K562 (cell line): ENCODE results near the gene CXCR5. TPM values are rescaled to one million over a fixed set of nuclear protein-coding genes. Genes with fewer than 3 reads are reported as not detected.

Source experiments
- ATAC-seq: fragments of 200-7000 bp; cut with Tn5 transposase; 3 replicates; pipeline ENCODE4 v1.9.1; 2020; ENCODE audit warnings: moderate library complexity
- BruUV-seq: library from RNA; stranded (reverse); fragments of 400-500 nt; replicated peaks from 2 replicates; lab custom pipeline; 2021; lab: Mats Ljungman, UMichigan
- CTCF ChIA-PET: fragments of 300-600 bp; formaldehyde crosslinking; extraction: SDS; loops from one replicate; lab custom pipeline; 2021; ENCODE audit warnings: low intra/inter-chr PET ratio; lab: Yijun Ruan, JAX
- POLR2A ChIA-PET: fragments of 300-600, 350-650 bp; sonication (Branson Sonifier 250); formaldehyde crosslinking; extraction: SDS; loops from one replicate; lab custom pipeline; 2021; ENCODE audit warnings: antibody characterized with exemption, inconsistent platforms; lab: Yijun Ruan, JAX
- DNase-seq, 4 experiments: peaks; one replicate each; pipeline versions ENCODE4 v3.0.0 to v3.0.0-alpha.2; 2011 to 2018; ENCODE audit warnings: low spot score in 3 of 4, mixed read lengths in 3 of 4; ENCODE audit errors: extremely low read depth in 1 of 4
- FAIRE-seq: peaks from 2 replicates; lab custom pipeline; 2011; peaks lifted over from hg19 to GRCh38; lab: Jason Lieb, UNC
- H2AFZ ChIP-seq: 2 replicates; pipeline ENCODE4 v1.6.0; 2011; ENCODE audit warnings: low read depth, low read length, control low read depth, inconsistent platforms
- H3K27ac ChIP-seq: fragments of 200-600 bp; 3 replicates; pipeline ENCODE4 v1.8.0; 2011; ENCODE audit warnings: low read depth, mild to moderate bottlenecking, control low read depth, inconsistent platforms, low read length, moderate library complexity, mixed read lengths; ENCODE audit errors: extremely low read depth
- H3K27me3 ChIP-seq, 2 experiments: fragments of 300-600 bp in 1 of 2; 2 replicates in 1 of 2; 3 replicates in 1 of 2; pipeline versions ENCODE4 v1.6.0 to v1.8.0; 2011; ENCODE audit warnings: inconsistent platforms in 2 of 2, low read length in 2 of 2, mild to moderate bottlenecking in 1 of 2, mixed read lengths in 1 of 2, moderate library complexity in 1 of 2; ENCODE audit not compliant: control insufficient read depth in 2 of 2, insufficient read depth in 2 of 2
- H3K36me3 ChIP-seq: fragments of 300-600 bp; 3 replicates; pipeline ENCODE4 v1.8.0; 2011; ENCODE audit warnings: mild to moderate bottlenecking, low read length, inconsistent platforms; ENCODE audit not compliant: control insufficient read depth, insufficient read depth
- H3K4me1 ChIP-seq, 2 experiments: fragments of 200-600 bp in 1 of 2; replicated peaks in 1 of 2; 2 replicates in 1 of 2; 3 replicates in 1 of 2; pipeline versions ENCODE4 v1.5.1 to v1.8.0; 2011; ENCODE audit warnings: inconsistent platforms in 2 of 2, low read length in 2 of 2, mild to moderate bottlenecking in 1 of 2, mixed read lengths in 1 of 2, moderate library complexity in 1 of 2; ENCODE audit not compliant: control insufficient read depth in 2 of 2, insufficient read depth in 2 of 2
- H3K4me2 ChIP-seq: 2 replicates; pipeline ENCODE4 v1.6.1; 2011; ENCODE audit warnings: low read length, control low read depth, inconsistent platforms, mixed read lengths; ENCODE audit not compliant: insufficient read depth
- H3K4me3 ChIP-seq: fragments of 200-600 bp; sonication (generic), shearing (Covaris generic); 2 replicates; pipeline ENCODE4 v1.5.1; 2016; ENCODE audit warnings: control low read depth, inconsistent platforms
- H3K79me2 ChIP-seq: fragments of 200-600 bp; 3 replicates; pipeline ENCODE4 v1.8.0; 2011; ENCODE audit warnings: low read length, inconsistent platforms; ENCODE audit not compliant: control insufficient read depth, insufficient read depth
- H3K9ac ChIP-seq, 2 experiments: 2 replicates each; pipeline versions ENCODE4 v1.6.0 to v1.6.1; 2011; ENCODE audit warnings: low read depth in 2 of 2, low read length in 2 of 2, control low read depth in 1 of 2, inconsistent platforms in 1 of 2, mild to moderate bottlenecking in 1 of 2, mixed read lengths in 1 of 2; ENCODE audit not compliant: insufficient read depth in 1 of 2
- H3K9me1 ChIP-seq: one replicate; pipeline ENCODE4 v1.6.0; 2011; ENCODE audit warnings: inconsistent platforms, mild to moderate bottlenecking, low read length, moderate library complexity; ENCODE audit not compliant: control insufficient read depth, insufficient read depth
- H3K9me3 ChIP-seq: replicated peaks from 2 replicates; pipeline ENCODE4 v1.5.1; 2011; ENCODE audit warnings: low read depth, low read length, inconsistent platforms; ENCODE audit not compliant: control insufficient read depth, insufficient read depth
- H4K20me1 ChIP-seq: replicated peaks from 2 replicates; pipeline ENCODE4 v1.6.1; 2011; ENCODE audit warnings: low read length, inconsistent platforms, mixed read lengths; ENCODE audit not compliant: control insufficient read depth, insufficient read depth
- ATF1 ChIP-seq, 2 experiments: fragments of 450-650 bp in 1 of 2; IDR thresholded peaks; 2 replicates each; pipeline ENCODE4 v1.6.1; 2016; ENCODE audit warnings: missing compliant biosample characterization in 1 of 2, missing genetic modification characterization in 1 of 2
- BRF1 ChIP-seq: IDR thresholded peaks from 3 replicates; pipeline ENCODE4 v1.6.1; 2011; ENCODE audit warnings: borderline replicate concordance, mild to moderate bottlenecking; ENCODE audit not compliant: insufficient read length; ENCODE audit errors: extremely low read depth
- EP400 ChIP-seq: fragments of 450-650 bp; IDR thresholded peaks from 2 replicates; pipeline ENCODE4 v1.6.1; 2017; ENCODE audit warnings: antibody characterized with exemption, mild to moderate bottlenecking, moderate library complexity
- GABPB2 ChIP-seq: fragments of 250-450 bp; sonication (Bioruptor Pico); conservative IDR thresholded peaks from 2 replicates; pipeline ENCODE4 v1.5.1; 2021; ENCODE audit warnings: mild to moderate bottlenecking
- HMG20A ChIP-seq: fragments of 450-650 bp; formaldehyde crosslinking; conservative IDR thresholded peaks from 2 replicates; pipeline ENCODE4 v1.4.0; 2020; ENCODE audit warnings: mild to moderate bottlenecking, mixed read lengths
- KLF13 ChIP-seq: fragments of 450-650 bp; IDR thresholded peaks from 2 replicates; pipeline ENCODE4 v1.6.1; 2016; ENCODE audit warnings: missing genetic modification characterization, low read depth, mild to moderate bottlenecking, missing compliant biosample characterization, moderate library complexity, borderline replicate concordance
- MYNN ChIP-seq, 2 experiments: sonication (generic); formaldehyde crosslinking in 1 of 2; IDR thresholded peaks; 2 replicates each; pipeline versions ENCODE4 v1.5.0 to v1.6.1; 2016 to 2020; ENCODE audit warnings: antibody characterized with exemption in 1 of 2, missing genetic modification reagents in 1 of 2
- NR2C2 ChIP-seq, 2 experiments: fragments of 200-800 bp in 1 of 2; sonication (Bioruptor generic) in 1 of 2; sonication (generic) in 1 of 2; formaldehyde crosslinking in 1 of 2; IDR thresholded peaks; 2 replicates each; pipeline versions ENCODE4 v1.6.1 to v1.8.0; 2016 to 2022; ENCODE audit warnings: mild to moderate bottlenecking in 1 of 2, missing compliant biosample characterization in 1 of 2, missing genetic modification characterization in 1 of 2, missing genetic modification reagents in 1 of 2
- POLR3A ChIP-seq: IDR thresholded peaks from 2 replicates; pipeline ENCODE4 v1.6.1; 2011; ENCODE audit warnings: borderline replicate concordance, mild to moderate bottlenecking, moderate library complexity; ENCODE audit not compliant: insufficient read length, insufficient read depth; ENCODE audit errors: extremely low read depth
- RAD21 ChIP-seq, 2 experiments: fragments of 250-450 bp in 1 of 2; fragments of 450-650 bp in 1 of 2; sonication (Bioruptor Pico) in 1 of 2; formaldehyde crosslinking in 1 of 2; IDR thresholded peaks in 1 of 2; conservative IDR thresholded peaks in 1 of 2; 2 replicates each; pipeline versions ENCODE4 v1.4.0 to v1.8.0; 2020 to 2022; ENCODE audit warnings: mild to moderate bottlenecking in 2 of 2, moderate library complexity in 1 of 2
- THRAP3 ChIP-seq: fragments of 450-650 bp; IDR thresholded peaks from 2 replicates; pipeline ENCODE4 v1.6.1; 2016; ENCODE audit warnings: mild to moderate bottlenecking, inconsistent platforms, borderline replicate concordance
- WGBS: fragments of 100-300 bp; shearing (Covaris generic); methylation state at CpG from one replicate; pipeline ENCODE4 v1.1.6; 2016; ENCODE audit warnings: low coverage, mixed read lengths; ENCODE audit not compliant: insufficient coverage; ENCODE audit errors: missing lambda C conversion rate; 5-methylcytosine and 5-hydroxymethylcytosine counted together
- in situ Hi-C: fragments of 300-500 bp; cut with MboI; formaldehyde crosslinking; loops from 4 replicates; pipeline ENCODE4 v1.15.0; 2018; ENCODE audit warnings: inconsistent platforms, mixed read lengths
- intact Hi-C: fragments of 100-400 bp; cut with micrococcal nuclease; formaldehyde crosslinking; loops from 2 replicates; pipeline ENCODE4 v1.14.2; 2022
- polyA plus RNA-seq, 8 experiments: library from polyadenylated mRNA; depleted of rRNA in 4 of 8; stranded (reverse) in 5 of 8; unstranded in 3 of 8; fragments of >200 nt; fragmentation: Nextera tagmentation in 2 of 8; fragmentation: Illumina TruSeq in 1 of 8; extraction: Ambion mirVana in 2 of 8; extraction: Trizol in 1 of 8; gene quantifications; 2 replicates each; pipeline versions ENCODE4 v1.2.1 to v1.2.3, GENCODE V29; 2011 to 2014; ENCODE audit warnings: inconsistent platforms in 1 of 8, missing spikeins in 1 of 8
- total RNA-seq, 7 experiments: library from RNA; depleted of rRNA in 6 of 7; stranded (reverse); fragments of >200 nt in 6 of 7; fragmentation: Illumina TruSeq in 2 of 7; extraction: Trizol in 2 of 7; gene quantifications; 2 replicates each; pipeline versions ENCODE4 v1.2.1 to v1.2.3, GENCODE V29; 2011 to 2021; ENCODE audit warnings: low replicate concordance in 1 of 7
- TF ChIP-seq, protein P1 (sequence below): fragments of 450-650 bp; formaldehyde crosslinking; IDR thresholded peaks from 2 replicates; pipeline ENCODE4 v1.4.0; 2020; ENCODE audit warnings: mild to moderate bottlenecking

CXCR5 gene
- total and polyA plus RNA-seq, 9 of the 15 experiments (the other 6 are each of a cell fraction or from before 2014, with no cell fraction given): 0.03 to 0.06 TPM; not detected in 7

DNA sequence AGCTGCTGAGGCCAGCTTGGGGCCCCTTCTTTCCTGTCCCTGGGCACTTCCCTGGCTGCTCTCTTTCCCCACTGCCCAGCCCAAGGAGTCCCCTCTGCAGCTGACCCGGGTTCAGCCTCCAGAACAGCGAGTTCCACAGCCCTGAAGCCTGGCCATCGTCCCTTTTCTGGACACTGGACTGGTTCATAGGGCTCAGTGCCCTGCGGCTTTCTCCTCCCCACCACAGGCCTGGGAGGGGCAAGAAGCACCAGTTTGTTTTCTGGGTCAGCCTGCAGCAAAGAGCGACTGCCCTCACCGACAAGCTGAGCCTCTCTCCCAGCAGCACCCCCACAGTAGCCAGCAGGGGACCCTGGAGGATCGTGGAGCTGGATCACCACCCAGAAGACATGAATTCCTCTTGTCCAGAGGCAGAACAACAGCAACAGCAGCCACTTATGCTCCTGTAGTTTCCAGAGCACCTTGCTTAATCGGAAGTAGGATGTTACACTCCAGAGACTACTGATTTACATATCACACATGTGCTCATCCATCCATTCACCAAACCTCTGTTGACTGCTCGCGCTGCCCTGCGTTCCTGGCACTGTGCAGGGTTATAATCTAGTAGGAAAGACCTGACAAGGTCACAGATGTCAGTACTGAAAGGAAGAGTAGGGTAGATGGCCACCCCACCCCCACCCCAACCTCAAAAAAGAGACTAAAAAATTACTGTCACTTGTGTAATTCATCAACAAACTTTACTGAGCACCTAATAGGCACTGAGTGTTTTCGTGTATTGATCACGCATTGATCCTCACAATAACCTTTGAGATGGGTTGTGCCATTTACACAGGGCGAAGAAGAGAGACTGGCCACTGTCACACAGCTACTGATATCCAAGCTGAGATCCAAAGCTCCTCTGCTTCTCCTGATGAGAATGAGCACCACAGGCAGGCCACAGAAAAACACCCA lies 13.0 kb upstream of the CXCR5 start:
- Histone ChIP-seq H3K4me2 (peak overlapping the region; percentile 26; the same call in 1 of the 2 replicates), H3K36me3 (no peaks in the 10 kb centered on the region), H3K79me2 (no peaks in the 10 kb centered on the region), H2AFZ (peak overlapping the region; percentile 77), H3K27me3 (peaks cover 0 to 3% of the 10 kb centered on the region in 2 experiments; a peak in 2 of 5 replicates), H3K9me3 (no peaks in the 10 kb centered on the region), H3K27ac (no peak overlapping the region), H3K4me3 (no peak overlapping the region), H4K20me1 (no peaks in the 10 kb centered on the region), H3K9ac (peak overlapping the region in 1 of 2 experiments; percentile 81; a peak in 2 of 4 replicates), H3K9me1 (no peaks in the 10 kb centered on the region), H3K4me1 (peaks cover 0 to 14% of the 10 kb centered on the region in 2 experiments; a peak in 3 of 5 replicates)
- in situ Hi-C loops: no loop called here
- intact Hi-C loops: no loop called here
- DNase-seq (no peak), ATAC-seq (peak; percentile 77), FAIRE-seq (peak; percentile 42)
- BruUV-seq: no TSS peak
- 43% methylated on average over 12 of the region's 14 CpGs for WGBS
- CTCF ChIA-PET: interaction anchor here (0.6 kb wide), 2 partner anchors 8 to 60 kb away, joined by 3 to 4 read pairs; no protein-coding TSS in a partner anchor
- POLR2A ChIA-PET: interaction anchor here (0.7 to 2.0 kb wide), 3 partner anchors 8 to 78 kb away, joined by 3 to 5 read pairs (median 3); partner anchors contain the start of gene CXCR5
- TF ChIP-seq KLF13 (tag) (no peak), HMG20A (CRISPR knock-in tag) (no peak), BRF1 (no peak), THRAP3 (no peak), POLR3A (no peak), ATF1 (CRISPR knock-in tag; IDR thresholded peaks at IDR 0.05) (no peak), ATF1 (tag; IDR thresholded peaks at IDR 0.05) (peak; percentile 32; the same call in 1 of the 2 replicates), GABPB2 (CRISPR knock-in tag) (no peak), EP400 (no peak), NR2C2 (CRISPR knock-in tag; IDR thresholded peaks at IDR 0.05) (no peak), NR2C2 (tag; IDR thresholded peaks at IDR 0.05) (0 out of 2 replicates have a peak, but pooled peaks have one; percentile 22), MYNN (IDR thresholded peaks at IDR 0.05) (no peak), MYNN (CRISPR knock-in tag; IDR thresholded peaks at IDR 0.05) (no peak), RAD21 (CRISPR knock-in tag; conservative IDR thresholded peaks at IDR 0.05 in 1 of 2, IDR thresholded peaks at IDR 0.05 in 1 of 2) (peak in 1 of 2 experiments; percentile 32; a peak in 2 of 4 replicates)
- TF ChIP-seq, protein P1, sequence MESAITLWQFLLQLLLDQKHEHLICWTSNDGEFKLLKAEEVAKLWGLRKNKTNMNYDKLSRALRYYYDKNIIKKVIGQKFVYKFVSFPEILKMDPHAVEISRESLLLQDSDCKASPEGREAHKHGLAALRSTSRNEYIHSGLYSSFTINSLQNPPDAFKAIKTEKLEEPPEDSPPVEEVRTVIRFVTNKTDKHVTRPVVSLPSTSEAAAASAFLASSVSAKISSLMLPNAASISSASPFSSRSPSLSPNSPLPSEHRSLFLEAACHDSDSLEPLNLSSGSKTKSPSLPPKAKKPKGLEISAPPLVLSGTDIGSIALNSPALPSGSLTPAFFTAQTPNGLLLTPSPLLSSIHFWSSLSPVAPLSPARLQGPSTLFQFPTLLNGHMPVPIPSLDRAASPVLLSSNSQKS (CRISPR knock-in tag): no peak
